OCI-LY1 (cell line): Measurements from ENCODE around the gene IFNAR2.
"Not testable (repeated sequence)": the region's sequence is repeated elsewhere in the genome, so short reads cannot be mapped to it uniquely, and the experiment has no call there.

ENCODE experiments used
- H2AFZ ChIP-seq: fragments of 200-600 bp; sonication (generic), shearing (Covaris generic); 2 replicates; pipeline ENCODE4 v1.6.0; 2014; ENCODE audit warnings: antibody characterized with exemption, mild to moderate bottlenecking, low read length
- H3F3A ChIP-seq: fragments of 200-600 bp; sonication (generic), shearing (Covaris generic); 2 replicates; pipeline ENCODE4 v1.6.0; 2014; ENCODE audit warnings: mild to moderate bottlenecking, antibody characterized with exemption, low read length, moderate library complexity; ENCODE audit not compliant: insufficient read depth
- H3K27ac ChIP-seq: fragments of 200-600 bp; sonication (generic); 2 replicates; pipeline ENCODE4 v1.5.1; 2014; ENCODE audit warnings: low read length, mixed run types, mild to moderate bottlenecking, low read depth; ENCODE audit not compliant: poor library complexity, severe bottlenecking
- H3K27me3 ChIP-seq: fragments of 200-600 bp; sonication (generic); 2 replicates; pipeline ENCODE4 v1.6.0; 2014; ENCODE audit warnings: antibody characterized with exemption, mild to moderate bottlenecking, low read length, moderate library complexity; ENCODE audit not compliant: insufficient read depth
- H3K36me3 ChIP-seq: fragments of 200-600 bp; sonication (generic); 2 replicates; pipeline ENCODE4 v1.6.1; 2014; ENCODE audit warnings: mild to moderate bottlenecking, antibody characterized with exemption, low read length, moderate library complexity, mixed read lengths; ENCODE audit not compliant: insufficient read depth
- H3K4me1 ChIP-seq: fragments of 200-600 bp; sonication (generic); 2 replicates; pipeline ENCODE4 v1.5.1; 2014; ENCODE audit warnings: mild to moderate bottlenecking, low read length, moderate library complexity; ENCODE audit not compliant: insufficient read depth, severe bottlenecking
- H3K4me2 ChIP-seq: fragments of 200-600 bp; sonication (generic), shearing (Covaris generic); 2 replicates; pipeline ENCODE4 v1.6.1; 2014; ENCODE audit warnings: low read length
- H3K4me3 ChIP-seq: fragments of 200-600 bp; sonication (generic); 2 replicates; pipeline ENCODE4 v1.5.1; 2014; ENCODE audit warnings: low read length, low read depth, mild to moderate bottlenecking, mixed read lengths; ENCODE audit not compliant: poor library complexity, severe bottlenecking
- H3K79me2 ChIP-seq: fragments of 200-600 bp; shearing (Covaris generic); 2 replicates; pipeline ENCODE4 v1.6.1; 2016; ENCODE audit warnings: mixed run types, low read length, mixed read lengths; ENCODE audit not compliant: insufficient read depth
- H3K9ac ChIP-seq: fragments of 200-600 bp; sonication (generic), shearing (Covaris generic); 2 replicates; pipeline ENCODE4 v1.6.1; 2014; ENCODE audit warnings: mild to moderate bottlenecking, low read length, mixed read lengths
- H3K9me2 ChIP-seq: fragments of 200-600 bp; sonication (generic), shearing (Covaris generic); 2 replicates; pipeline ENCODE4 v1.6.1; 2014; ENCODE audit warnings: low read depth, mild to moderate bottlenecking, low read length, mixed read lengths
- H3K9me3 ChIP-seq: fragments of 200-600 bp; shearing (Covaris generic); 2 replicates; pipeline ENCODE4 v1.6.1; 2014; ENCODE audit warnings: low read length, mixed read lengths
- H4K20me1 ChIP-seq: fragments of 200-600 bp; sonication (generic), shearing (Covaris generic); 2 replicates; pipeline ENCODE4 v1.6.0; 2016; ENCODE audit warnings: mild to moderate bottlenecking, low read length; ENCODE audit not compliant: insufficient read depth
- EZH2 ChIP-seq: fragments of 200-600 bp; sonication (generic), shearing (Covaris generic); IDR thresholded peaks from 2 replicates; pipeline ENCODE4 v1.8.0; 2017; ENCODE audit warnings: borderline replicate concordance, mixed run types, mild to moderate bottlenecking, antibody characterized with exemption, low read length, moderate library complexity, mixed read lengths
- TF ChIP-seq, protein P1 (sequence below): fragments of 200-600 bp; sonication (generic), shearing (Covaris generic); IDR thresholded peaks from 2 replicates; pipeline ENCODE4 v1.5.1; 2017; ENCODE audit warnings: mild to moderate bottlenecking, antibody characterized with exemption, low read length, moderate library complexity, mixed read lengths

Gene IFNAR2

DNA sequence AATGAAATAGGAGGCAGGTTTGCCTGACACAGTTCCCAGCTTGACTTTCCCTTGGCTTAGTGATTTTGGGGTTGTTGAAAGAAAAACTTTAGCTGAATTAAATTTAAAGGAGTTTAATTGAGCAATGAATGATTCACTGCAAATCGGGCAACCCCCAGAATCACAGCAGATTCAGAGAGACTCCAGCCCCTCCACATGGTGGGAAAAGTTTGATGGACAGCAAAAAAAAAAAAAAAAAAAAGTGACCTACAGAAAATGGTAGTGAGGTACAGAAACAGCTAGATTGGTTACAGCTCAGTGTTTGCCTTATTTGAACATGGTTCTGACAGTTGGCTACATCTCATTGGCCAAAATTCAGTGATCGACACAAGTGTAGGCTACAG lies 12.6 kb upstream of the IFNAR2 start:
- Histone ChIP-seq H3K4me1 (peaks cover 39% of the 10 kb centered on the region), H3K27me3 (no peaks in the 10 kb centered on the region), H3K9ac (peak overlapping the region; percentile 63; the same call in 1 of the 2 replicates), H3K79me2 (no peaks in the 10 kb centered on the region), H3K4me3 (no peak overlapping the region), H2AFZ (no peak overlapping the region), H3K27ac (peak overlapping the region; percentile 97), H4K20me1 (no peaks in the 10 kb centered on the region), H3K36me3 (no peaks in the 10 kb centered on the region), H3K9me2 (no peaks in the 10 kb centered on the region), H3K4me2 (peak overlapping the region; percentile 82; the same call in 1 of the 2 replicates), H3K9me3 (no peaks in the 10 kb centered on the region), H3F3A (peaks cover 2% of the 10 kb centered on the region; the same call in 1 of the 2 replicates)
- TF ChIP-seq EZH2 = no peak
- TF ChIP-seq, protein P1, sequence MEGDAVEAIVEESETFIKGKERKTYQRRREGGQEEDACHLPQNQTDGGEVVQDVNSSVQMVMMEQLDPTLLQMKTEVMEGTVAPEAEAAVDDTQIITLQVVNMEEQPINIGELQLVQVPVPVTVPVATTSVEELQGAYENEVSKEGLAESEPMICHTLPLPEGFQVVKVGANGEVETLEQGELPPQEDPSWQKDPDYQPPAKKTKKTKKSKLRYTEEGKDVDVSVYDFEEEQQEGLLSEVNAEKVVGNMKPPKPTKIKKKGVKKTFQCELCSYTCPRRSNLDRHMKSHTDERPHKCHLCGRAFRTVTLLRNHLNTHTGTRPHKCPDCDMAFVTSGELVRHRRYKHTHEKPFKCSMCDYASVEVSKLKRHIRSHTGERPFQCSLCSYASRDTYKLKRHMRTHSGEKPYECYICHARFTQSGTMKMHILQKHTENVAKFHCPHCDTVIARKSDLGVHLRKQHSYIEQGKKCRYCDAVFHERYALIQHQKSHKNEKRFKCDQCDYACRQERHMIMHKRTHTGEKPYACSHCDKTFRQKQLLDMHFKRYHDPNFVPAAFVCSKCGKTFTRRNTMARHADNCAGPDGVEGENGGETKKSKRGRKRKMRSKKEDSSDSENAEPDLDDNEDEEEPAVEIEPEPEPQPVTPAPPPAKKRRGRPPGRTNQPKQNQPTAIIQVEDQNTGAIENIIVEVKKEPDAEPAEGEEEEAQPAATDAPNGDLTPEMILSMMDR = no peak

DNA sequence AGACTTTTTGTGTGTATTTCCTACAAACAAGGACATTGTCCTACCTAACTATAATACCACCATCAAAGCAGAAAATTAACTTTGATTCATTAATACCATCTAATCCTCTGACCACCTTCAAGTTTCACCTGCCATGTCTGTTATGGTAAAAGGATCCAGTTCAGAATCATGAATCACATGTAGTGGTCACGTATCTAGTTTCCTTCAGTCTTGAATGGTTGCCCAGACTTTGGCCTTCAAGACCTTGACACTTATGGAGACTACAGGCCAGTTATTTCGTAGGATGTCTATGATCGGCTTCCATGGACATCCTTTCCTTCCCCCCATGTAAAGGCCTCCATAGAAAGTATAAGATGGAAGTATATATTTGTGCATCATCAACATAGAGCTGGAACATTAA lies 10.4 kb upstream of the IFNAR2 start:
- Histone ChIP-seq H3K4me1 (peaks cover 31% of the 10 kb centered on the region), H3K4me2 (no peak overlapping the region), H3K27me3 (no peaks in the 10 kb centered on the region), H3K36me3 (no peaks in the 10 kb centered on the region), H3K4me3 (no peak overlapping the region), H3K9me2 (no peaks in the 10 kb centered on the region), H2AFZ (no peak overlapping the region), H3K9ac (no peak overlapping the region), H3F3A (no peaks in the 10 kb centered on the region), H3K9me3 (no peaks in the 10 kb centered on the region), H4K20me1 (no peaks in the 10 kb centered on the region), H3K27ac (no peak overlapping the region), H3K79me2 (no peaks in the 10 kb centered on the region)
- TF ChIP-seq EZH2 = no peak
- TF ChIP-seq, protein P1 = no peak

DNA sequence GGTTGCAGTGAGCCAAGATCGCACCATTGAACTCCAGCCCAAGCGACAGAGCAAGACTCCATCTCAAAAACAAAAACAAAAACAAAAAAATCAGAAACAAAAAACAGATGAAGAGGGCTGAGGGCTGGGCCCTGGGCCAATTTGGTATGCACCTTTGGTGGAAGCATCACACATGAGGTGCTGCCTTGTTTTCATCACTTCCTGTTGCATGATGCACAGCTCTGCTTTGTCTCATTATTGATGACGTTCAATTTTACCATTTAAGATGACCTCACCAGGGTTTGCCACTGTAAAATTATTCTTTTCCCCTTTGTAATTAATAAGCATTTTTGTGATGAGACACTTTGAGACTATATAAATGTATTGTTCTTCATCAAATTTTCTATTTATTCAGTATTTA lies 9.8 kb upstream of the IFNAR2 start:
- Histone ChIP-seq H3K27me3 (no peaks in the 10 kb centered on the region), H3F3A (no peaks in the 10 kb centered on the region), H3K27ac (no peak overlapping the region), H3K4me2 (no peak overlapping the region), H3K9me2 (no peaks in the 10 kb centered on the region), H3K9ac (no peak overlapping the region), H4K20me1 (no peaks in the 10 kb centered on the region), H3K9me3 (no peaks in the 10 kb centered on the region), H3K79me2 (no peaks in the 10 kb centered on the region), H2AFZ (no peak overlapping the region), H3K36me3 (no peaks in the 10 kb centered on the region), H3K4me1 (peaks cover 26% of the 10 kb centered on the region), H3K4me3 (no peak overlapping the region)
- TF ChIP-seq, protein P1 = no peak
- TF ChIP-seq EZH2 = no peak

DNA sequence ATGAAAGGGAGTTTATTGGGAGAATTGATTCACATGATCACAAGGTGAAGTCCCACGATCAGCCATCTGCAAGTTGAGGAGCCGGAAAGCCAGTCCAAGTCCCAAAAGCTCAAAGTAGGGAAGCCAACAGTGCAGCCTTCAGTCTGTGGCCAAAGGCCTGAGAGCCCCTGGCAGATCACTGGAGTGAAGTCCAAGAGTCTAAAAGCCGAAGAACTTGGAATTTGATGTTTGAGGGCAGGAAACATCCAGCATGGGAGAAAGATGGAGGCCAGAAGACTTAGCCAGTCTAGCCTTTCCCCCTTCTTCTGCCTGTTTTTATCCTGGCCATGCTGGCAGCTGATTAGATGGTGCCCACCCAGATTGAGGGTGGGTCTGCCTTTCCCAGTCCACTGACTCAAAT lies 4.4 kb upstream of the IFNAR2 start:
- H3K36me3 ChIP-seq, H2AFZ ChIP-seq, H3K27me3 ChIP-seq, H3K79me2 ChIP-seq, H3K4me3 ChIP-seq, H3F3A ChIP-seq, H4K20me1 ChIP-seq, H3K9me2 ChIP-seq, H3K27ac ChIP-seq, H3K9ac ChIP-seq, H3K9me3 ChIP-seq, H3K4me2 ChIP-seq: not testable (repeated sequence)
- peaks cover 13% of the 10 kb centered on the region for H3K4me1 ChIP-seq
